Gastroesophageal sphincter (tissue), 4 donors: ENCODE data around the gene KRTAP10-9. TPM values are rescaled to one million over a fixed set of nuclear protein-coding genes. Genes with fewer than 3 reads are reported as not detected.
"Not testable (repeated sequence)": the region's sequence is repeated elsewhere in the genome, so short reads cannot be mapped to it uniquely, and the experiment has no call there.

Experiments
- ATAC-seq: fragments of 150-250 bp; one replicate; pipeline ENCODE4 v1.9.1; 2016; ENCODE audit warnings: mild to moderate bottlenecking, moderate library complexity
- H3K27ac ChIP-seq, 4 donors: fragments of 200-600 bp; sonication (generic) in 3 of 4; 1 replicate in 3 of 4; 2 replicates in 1 of 4; pipeline ENCODE4 v1.5.1; 2016 to 2019
- H3K27me3 ChIP-seq: fragments of 200-600 bp; sonication (generic); one replicate; pipeline ENCODE4 v1.5.1; 2019
- H3K36me3 ChIP-seq, 2 donors: fragments of 200-600 bp; sonication (generic); one replicate each; pipeline ENCODE4 v1.5.1; 2019; ENCODE audit warnings: control low read depth in 1 of 2
- H3K4me1 ChIP-seq, 3 donors: fragments of 200-600 bp; sonication (generic); 1 replicate in 2 of 3; 2 replicates in 1 of 3; pipeline ENCODE4 v1.5.1; 2016 to 2019; ENCODE audit warnings: control low read depth in 2 of 3
- H3K4me3 ChIP-seq, 2 donors: fragments of 200-600 bp; sonication (generic); one replicate each; pipeline ENCODE4 v1.5.1; 2019; ENCODE audit warnings: mild to moderate bottlenecking in 1 of 2, moderate library complexity in 1 of 2
- H3K9me3 ChIP-seq, 3 donors: fragments of 200-600 bp; sonication (generic); one replicate each; pipeline ENCODE4 v1.5.1; 2017 to 2019; ENCODE audit warnings: control low read depth in 2 of 3
- EP300 ChIP-seq: sonication (generic); formaldehyde crosslinking; IDR thresholded peaks from one replicate; pipeline ENCODE4 v1.6.1; 2017; ENCODE audit warnings: antibody characterized with exemption, mild to moderate bottlenecking
- POLR2A ChIP-seq, 2 donors: fragments of 450-650 bp; IDR thresholded peaks; one replicate each; pipeline ENCODE4 v1.6.1; 2017; ENCODE audit warnings: antibody characterized with exemption in 2 of 2, mild to moderate bottlenecking in 2 of 2, moderate library complexity in 1 of 2
- POLR2AphosphoS5 ChIP-seq: sonication (generic); formaldehyde crosslinking; IDR thresholded peaks from one replicate; pipeline ENCODE4 v1.6.1; 2017; ENCODE audit warnings: antibody characterized with exemption
- WGBS, 2 donors: methylation state at CpG; one replicate each; pipeline ENCODE4 v1.1.5; 2018; ENCODE audit warnings: low coverage in 1 of 2; 5-methylcytosine and 5-hydroxymethylcytosine counted together
- total RNA-seq, 4 donors: library from RNA; depleted of rRNA; stranded (reverse); fragments of >200 nt; gene quantifications; one replicate each; pipeline ENCODE4 v1.1.0, GENCODE V29; 2016
- TF ChIP-seq, protein P1 (sequence below), 4 experiments: fragments of 200-600 bp in 2 of 4; fragments of 450-650 bp in 2 of 4; sonication (generic) in 1 of 4; IDR thresholded peaks; one replicate each; pipeline ENCODE4 v1.5.1; 2017 to 2019; ENCODE audit warnings: antibody characterized with exemption in 4 of 4, mild to moderate bottlenecking in 2 of 4, moderate library complexity in 2 of 4

Gene KRTAP10-9
- total RNA-seq, 4 donors from 2014 or later = not detected

DNA sequence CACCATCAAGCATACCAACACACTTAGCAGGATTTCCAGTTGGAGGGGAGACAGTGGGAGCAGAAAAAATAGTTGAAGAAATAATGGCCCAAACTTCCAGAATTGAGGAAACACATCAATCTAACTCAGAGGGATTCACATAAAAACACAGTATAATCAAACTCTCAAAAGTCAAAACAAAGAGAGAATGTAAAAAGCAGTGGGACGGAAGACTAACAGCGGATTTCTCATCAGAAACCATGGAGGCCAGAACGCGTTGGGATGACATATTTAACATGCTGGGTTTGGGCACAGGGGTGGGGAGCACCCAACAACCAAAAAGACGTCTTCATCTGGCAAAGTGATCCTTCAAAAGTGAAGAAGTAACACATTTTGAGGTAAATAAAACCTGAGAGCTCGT, 7.0 kb upstream of the KRTAP10-9 start:
- no peaks in the 10 kb centered on the region for H3K4me1 ChIP-seq
- peaks cover 28% of the 10 kb centered on the region for H3K27me3 ChIP-seq
- TF ChIP-seq, protein P1, sequence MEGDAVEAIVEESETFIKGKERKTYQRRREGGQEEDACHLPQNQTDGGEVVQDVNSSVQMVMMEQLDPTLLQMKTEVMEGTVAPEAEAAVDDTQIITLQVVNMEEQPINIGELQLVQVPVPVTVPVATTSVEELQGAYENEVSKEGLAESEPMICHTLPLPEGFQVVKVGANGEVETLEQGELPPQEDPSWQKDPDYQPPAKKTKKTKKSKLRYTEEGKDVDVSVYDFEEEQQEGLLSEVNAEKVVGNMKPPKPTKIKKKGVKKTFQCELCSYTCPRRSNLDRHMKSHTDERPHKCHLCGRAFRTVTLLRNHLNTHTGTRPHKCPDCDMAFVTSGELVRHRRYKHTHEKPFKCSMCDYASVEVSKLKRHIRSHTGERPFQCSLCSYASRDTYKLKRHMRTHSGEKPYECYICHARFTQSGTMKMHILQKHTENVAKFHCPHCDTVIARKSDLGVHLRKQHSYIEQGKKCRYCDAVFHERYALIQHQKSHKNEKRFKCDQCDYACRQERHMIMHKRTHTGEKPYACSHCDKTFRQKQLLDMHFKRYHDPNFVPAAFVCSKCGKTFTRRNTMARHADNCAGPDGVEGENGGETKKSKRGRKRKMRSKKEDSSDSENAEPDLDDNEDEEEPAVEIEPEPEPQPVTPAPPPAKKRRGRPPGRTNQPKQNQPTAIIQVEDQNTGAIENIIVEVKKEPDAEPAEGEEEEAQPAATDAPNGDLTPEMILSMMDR (IDR thresholded peaks at IDR 0.05) = no peak
- TF ChIP-seq POLR2A (IDR thresholded peaks at IDR 0.05) (no peak), EP300 (no peak)
- no peak overlapping the region for H3K27ac ChIP-seq
- no peak overlapping the region for H3K4me3 ChIP-seq
- H3K36me3 ChIP-seq = no peaks in the 10 kb centered on the region
- 83 to 88% methylated on average over 6 of the region's 6 CpGs for WGBS, 2 donors
- ATAC-seq = no peak
- peaks cover 0 to 43% (median 0%) of the 10 kb centered on the region in 3 donors for H3K9me3 ChIP-seq

DNA sequence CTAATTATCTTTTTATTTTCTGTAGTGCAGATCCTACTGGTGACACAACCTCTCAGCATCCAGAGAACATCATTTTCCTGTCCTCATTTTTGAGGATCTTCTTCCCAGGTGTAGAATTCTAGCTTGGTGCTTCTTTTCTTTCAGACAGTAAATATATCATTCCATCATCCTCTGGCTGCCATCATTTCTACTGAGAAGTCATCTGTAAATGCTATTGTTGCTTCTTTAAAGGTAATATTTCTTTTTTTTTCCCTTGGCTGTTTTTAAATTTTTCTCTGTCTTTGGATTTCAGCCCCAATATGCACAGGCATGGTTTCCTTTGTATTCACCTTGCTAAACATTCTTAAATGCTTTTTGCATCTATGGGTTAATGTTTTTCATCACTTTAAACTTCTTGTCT, 3.3 kb upstream of the KRTAP10-9 start:
- Histone ChIP-seq H3K4me3 (no peak overlapping the region), H3K4me1 (no peaks in the 10 kb centered on the region), H3K36me3 (no peaks in the 10 kb centered on the region), H3K27ac (no peak overlapping the region), H3K9me3 (peaks cover 0 to 46% (median 0%) of the 10 kb centered on the region in 3 donors), H3K27me3 (peaks cover 27% of the 10 kb centered on the region)
- TF ChIP-seq POLR2AphosphoS5 (no peak), POLR2A (IDR thresholded peaks at IDR 0.05) (no peak), EP300 (no peak)
- TF ChIP-seq, protein P1 (IDR thresholded peaks at IDR 0.05) = no peak
- no peak for ATAC-seq

DNA sequence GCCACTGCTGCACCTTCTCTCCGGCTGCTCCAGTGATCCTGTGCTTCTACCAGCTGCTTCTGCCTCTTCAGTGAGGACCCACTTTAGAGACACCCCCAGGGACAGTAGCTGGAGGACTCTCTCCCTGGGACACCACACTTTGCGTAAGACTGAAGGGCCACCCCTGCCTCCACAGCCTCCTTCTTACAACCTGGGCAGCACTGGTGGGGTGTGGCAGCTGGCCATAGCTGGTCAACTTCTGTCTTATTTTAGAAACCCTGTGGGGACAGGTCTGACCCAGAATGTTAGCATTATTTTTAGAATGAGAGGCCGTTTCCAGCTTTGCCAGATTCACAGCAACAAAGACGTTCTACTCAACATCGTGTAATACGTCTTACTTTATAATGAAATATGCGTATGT, 1.1 kb upstream of the KRTAP10-9 start:
- Histone ChIP-seq H3K27ac (no peak overlapping the region), H3K27me3 (peaks cover 39% of the 10 kb centered on the region), H3K9me3 (peaks cover 0 to 48% (median 0%) of the 10 kb centered on the region in 3 donors), H3K4me1 (no peaks in the 10 kb centered on the region), H3K36me3 (no peaks in the 10 kb centered on the region), H3K4me3 (no peak overlapping the region)
- TF ChIP-seq, protein P1 (IDR thresholded peaks at IDR 0.05) = no peak
- ATAC-seq = no peak
- 70 to 79% methylated on average over 5 to 6 of the region's 7 CpGs for WGBS, 2 donors

DNA sequence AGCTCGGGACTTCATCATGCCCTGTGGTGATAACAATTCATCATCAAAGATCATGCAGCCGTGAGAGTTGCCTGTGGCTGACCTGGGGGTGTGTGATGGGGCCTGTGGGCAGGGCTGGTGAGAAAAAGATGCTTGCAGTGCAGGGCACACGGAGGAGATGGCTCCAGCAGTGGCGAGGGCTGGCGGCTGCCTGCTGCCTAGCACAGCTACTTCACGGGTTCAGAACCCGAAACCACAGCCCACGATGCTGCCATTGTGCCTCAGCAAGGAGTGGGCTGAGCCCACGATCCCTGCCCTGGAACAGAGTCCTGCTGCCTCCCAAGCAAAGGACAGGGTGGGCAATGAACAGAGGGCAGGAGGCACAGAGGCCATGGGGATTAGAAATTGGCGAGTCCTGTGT, 631 bp upstream of the KRTAP10-9 start:
- Histone ChIP-seq H3K36me3 (no peaks in the 10 kb centered on the region), H3K27me3 (peaks cover 39% of the 10 kb centered on the region), H3K4me3 (no peak overlapping the region), H3K9me3 (peaks cover 0 to 54% (median 0%) of the 10 kb centered on the region in 3 donors), H3K27ac (no peak overlapping the region), H3K4me1 (no peaks in the 10 kb centered on the region)
- TF ChIP-seq POLR2A (IDR thresholded peaks at IDR 0.05) = no peak
- no peak for TF ChIP-seq POLR2AphosphoS5
- TF ChIP-seq, protein P1 (IDR thresholded peaks at IDR 0.05) = no peak
- no peak for TF ChIP-seq EP300
- ATAC-seq = no peak
- WGBS, 2 donors = 70 to 80% methylated on average over 1 to 7 of the region's 10 CpGs

DNA sequence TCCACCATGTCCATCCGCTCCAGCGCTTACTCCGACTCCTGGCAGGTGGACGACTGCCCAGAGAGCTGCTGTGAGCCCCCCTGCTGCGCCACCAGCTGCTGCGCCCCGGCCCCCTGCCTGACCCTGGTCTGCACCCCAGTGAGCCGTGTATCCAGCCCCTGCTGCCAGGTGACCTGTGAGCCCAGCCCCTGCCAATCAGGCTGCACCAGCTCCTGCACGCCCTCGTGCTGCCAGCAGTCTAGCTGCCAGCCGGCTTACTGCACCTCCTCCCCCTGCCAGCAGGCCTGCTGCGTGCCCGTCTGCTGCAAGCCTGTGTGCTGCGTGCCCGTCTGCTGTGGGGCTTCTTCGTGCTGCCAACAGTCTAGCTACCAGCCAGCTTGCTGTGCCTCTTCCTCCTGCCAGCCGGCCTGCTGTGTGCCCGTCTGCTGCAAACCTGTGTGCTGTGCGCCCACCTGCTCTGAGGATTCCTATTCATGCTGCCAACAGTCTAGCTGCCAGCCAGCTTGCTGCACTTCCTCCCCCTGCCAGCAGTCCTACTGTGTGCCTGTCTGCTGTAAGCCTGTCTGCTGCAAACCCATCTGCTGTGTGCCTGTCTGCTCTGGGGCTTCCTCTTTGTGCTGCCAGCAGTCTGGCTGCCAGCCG, 409 bp downstream of the KRTAP10-9 start:
- not testable (repeated sequence) for H3K27ac ChIP-seq, H3K36me3 ChIP-seq, H3K4me3 ChIP-seq, H3K4me1 ChIP-seq, ATAC-seq
- 69 to 80% methylated on average over 3 to 5 of the region's 20 CpGs for WGBS, 2 donors
- Histone ChIP-seq H3K27me3 (peaks cover 39% of the 10 kb centered on the region), H3K9me3 (peaks cover 0 to 63% (median 0%) of the 10 kb centered on the region in 3 donors)

DNA sequence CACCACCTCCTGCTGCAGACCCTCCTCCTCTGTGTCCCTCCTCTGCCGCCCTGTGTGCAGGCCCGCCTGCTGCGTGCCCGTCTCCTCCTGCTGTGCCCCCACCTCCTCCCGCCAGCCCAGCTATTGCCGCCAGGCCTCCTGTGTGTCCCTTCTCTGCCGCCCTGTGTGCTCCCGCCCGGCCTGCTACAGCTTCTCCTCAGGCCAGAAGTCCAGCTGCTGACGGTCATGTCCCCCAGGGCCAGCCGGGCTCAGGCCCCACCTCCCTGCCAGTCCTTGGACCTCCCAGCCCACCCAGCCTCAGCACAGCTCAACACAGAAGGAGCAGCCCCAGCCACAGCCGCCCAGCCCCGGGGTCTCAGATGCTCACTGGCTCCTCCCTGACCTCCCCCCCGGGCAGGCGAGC, 939 bp downstream of the KRTAP10-9 start:
- ATAC-seq, H3K4me3 ChIP-seq, H3K36me3 ChIP-seq, H3K27ac ChIP-seq, H3K4me1 ChIP-seq: not testable (repeated sequence)
- WGBS, 2 donors = 13% methylated on average over 7 of the region's 15 CpGs; no CpG with 5 or more reads in 1 of the 2 donors
- Histone ChIP-seq H3K9me3 (peaks cover 0 to 63% (median 0%) of the 10 kb centered on the region in 3 donors), H3K27me3 (peaks cover 39% of the 10 kb centered on the region)
